C4-2B (cell line): ENCODE results near the gene SLC6A19.

Experiments
- H3K27ac ChIP-seq: fragments of 450-650 bp; 2 replicates; pipeline ENCODE4 v1.5.1; 2017
- ZFX ChIP-seq: fragments of 450-650 bp; IDR thresholded peaks from 2 replicates; pipeline ENCODE4 v1.6.1; 2017
- TF ChIP-seq, protein P1 (sequence below): fragments of 450-650 bp; conservative IDR thresholded peaks from 2 replicates; pipeline ENCODE4 v1.5.1; 2017; ENCODE audit warnings: mild to moderate bottlenecking

Gene SLC6A19

DNA sequence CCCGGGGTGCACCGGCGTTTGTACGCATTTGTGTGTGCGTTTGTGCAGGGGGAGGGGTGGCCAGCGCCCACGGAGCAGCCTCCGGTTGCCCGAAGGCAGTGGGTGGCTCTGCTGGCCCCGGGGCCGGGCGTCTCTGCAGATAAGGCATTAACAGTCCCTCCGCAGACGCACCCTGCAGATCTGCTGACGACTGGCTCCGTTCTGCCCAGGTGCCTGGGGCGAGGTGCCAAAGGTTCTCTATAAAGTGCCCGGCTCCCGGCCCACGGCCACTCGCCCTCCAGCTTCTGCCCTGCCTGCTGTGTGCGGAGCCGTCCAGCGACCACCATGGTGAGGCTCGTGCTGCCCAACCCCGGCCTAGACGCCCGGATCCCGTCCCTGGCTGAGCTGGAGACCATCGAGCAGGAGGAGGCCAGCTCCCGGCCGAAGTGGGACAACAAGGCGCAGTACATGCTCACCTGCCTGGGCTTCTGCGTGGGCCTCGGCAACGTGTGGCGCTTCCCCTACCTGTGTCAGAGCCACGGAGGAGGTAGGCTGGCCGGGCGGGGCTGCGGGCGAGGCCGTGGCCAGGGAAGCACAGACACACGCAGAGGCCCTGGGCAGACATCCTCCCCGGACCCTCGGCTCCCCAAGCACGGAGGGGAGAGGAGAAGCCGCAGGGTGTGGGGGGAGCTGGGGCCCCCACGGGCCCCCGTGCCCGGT is at the start of gene SLC6A19:
TSS of gene SLC6A19 (plus strand) at position 269 of the 699 bp plus-strand sequence. CDS start at position 325, 56 bp downstream.
- TF ChIP-seq ZFX: no peak
- TF ChIP-seq, protein P1, sequence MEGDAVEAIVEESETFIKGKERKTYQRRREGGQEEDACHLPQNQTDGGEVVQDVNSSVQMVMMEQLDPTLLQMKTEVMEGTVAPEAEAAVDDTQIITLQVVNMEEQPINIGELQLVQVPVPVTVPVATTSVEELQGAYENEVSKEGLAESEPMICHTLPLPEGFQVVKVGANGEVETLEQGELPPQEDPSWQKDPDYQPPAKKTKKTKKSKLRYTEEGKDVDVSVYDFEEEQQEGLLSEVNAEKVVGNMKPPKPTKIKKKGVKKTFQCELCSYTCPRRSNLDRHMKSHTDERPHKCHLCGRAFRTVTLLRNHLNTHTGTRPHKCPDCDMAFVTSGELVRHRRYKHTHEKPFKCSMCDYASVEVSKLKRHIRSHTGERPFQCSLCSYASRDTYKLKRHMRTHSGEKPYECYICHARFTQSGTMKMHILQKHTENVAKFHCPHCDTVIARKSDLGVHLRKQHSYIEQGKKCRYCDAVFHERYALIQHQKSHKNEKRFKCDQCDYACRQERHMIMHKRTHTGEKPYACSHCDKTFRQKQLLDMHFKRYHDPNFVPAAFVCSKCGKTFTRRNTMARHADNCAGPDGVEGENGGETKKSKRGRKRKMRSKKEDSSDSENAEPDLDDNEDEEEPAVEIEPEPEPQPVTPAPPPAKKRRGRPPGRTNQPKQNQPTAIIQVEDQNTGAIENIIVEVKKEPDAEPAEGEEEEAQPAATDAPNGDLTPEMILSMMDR: no peak
- H3K27ac ChIP-seq: no peak within 1 kb of the TSS

DNA sequence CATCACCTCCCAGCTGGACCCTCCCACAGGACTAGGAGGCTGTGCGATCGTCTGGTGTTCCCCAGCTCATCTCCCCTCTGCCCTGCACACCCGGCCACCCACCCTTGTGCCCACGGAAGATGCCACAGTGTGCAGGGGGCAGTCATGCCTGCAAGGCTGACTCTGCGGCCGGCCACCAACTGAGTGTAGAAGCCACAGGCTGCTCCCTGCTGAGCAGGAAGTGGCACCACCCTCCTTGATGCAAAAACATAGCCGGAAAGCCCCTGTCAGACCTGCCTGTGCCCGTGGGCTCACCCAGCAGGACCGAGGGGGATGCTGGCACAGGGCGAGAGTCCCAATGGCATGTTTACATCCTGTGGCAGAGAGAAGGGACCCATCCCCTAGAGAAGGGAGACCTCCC is 49.2 kb upstream of the SLC6A19 start:
- no peak for TF ChIP-seq ZFX
- TF ChIP-seq, protein P1: no peak
- peak overlapping the region; percentile 81 for H3K27ac ChIP-seq

DNA sequence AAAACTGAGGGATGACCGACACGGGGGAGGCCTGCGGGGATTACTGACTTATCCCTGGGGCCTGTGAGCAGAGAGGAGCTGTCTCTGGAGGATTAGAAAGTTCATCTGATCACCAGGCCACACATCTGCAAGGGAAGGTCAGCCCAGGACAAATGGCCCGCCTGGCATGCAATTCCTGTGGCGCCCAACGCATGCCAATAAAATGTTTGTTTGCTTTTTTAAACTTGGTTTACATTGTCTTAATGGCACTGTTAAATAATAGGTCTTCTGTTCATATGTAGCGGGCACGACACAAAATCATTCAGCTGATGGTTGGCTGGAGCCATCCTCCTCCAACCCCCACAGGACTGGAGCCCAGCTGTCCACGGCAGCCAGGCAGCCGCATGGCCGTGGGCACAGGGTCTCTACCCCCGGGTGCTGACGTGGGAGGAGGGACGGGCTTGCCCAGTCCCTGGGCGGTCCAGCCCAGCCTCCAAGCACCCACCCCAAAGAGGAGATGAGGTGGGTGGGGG is 48.6 kb upstream of the SLC6A19 start:
- peak overlapping the region; percentile 81 for H3K27ac ChIP-seq
- TF ChIP-seq, protein P1: no peak
- TF ChIP-seq ZFX: no peak

GRCh38 chr5:1153428-1153827 is 48.0 kb upstream of the SLC6A19 start:
- no peak for TF ChIP-seq ZFX
- TF ChIP-seq, protein P1: no peak
- peak overlapping the region; percentile 81 for H3K27ac ChIP-seq

- TF ChIP-seq ZFX: no peak
- TF ChIP-seq, protein P1: no peak
- H3K27ac ChIP-seq: no peak overlapping the region
These were observed 46.0 kb upstream of the SLC6A19 start for GRCh38 chr5:1155191-1156032.

DNA sequence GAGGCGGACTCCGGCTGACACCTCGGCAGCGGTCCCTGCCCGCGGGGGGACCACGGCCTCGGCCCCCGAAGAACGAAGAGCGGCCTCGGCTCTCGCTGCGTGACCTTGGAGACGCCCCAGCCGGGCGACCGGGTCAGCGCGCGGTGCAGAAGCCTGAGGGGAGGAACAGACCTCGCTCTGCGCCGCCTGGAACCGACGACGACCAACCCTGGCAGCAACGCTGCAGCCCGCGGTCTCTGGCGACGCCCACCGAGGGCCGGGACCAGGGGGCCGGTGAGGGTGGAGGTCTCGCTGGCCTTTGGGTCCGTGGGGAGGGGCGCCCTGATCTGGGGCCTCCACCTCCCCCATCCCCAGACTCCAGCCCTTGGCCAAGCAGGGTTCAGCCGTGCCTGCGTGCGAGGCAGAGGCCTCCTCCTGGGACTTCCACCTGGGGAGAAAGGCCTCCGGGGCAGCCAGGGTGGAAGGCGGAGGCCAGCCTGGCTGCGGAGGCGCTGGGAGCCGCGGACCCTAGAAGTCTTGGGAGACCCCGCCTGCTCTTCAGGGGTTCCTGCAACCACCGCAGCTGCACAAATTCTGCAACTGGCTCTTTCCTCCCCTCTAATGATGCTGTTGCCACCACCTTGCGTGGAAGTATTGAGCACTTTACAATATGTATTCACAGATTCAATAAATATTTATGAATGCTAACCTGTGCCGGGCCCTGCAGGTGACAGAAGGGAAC is 45.2 kb upstream of the SLC6A19 start:
- no peak for TF ChIP-seq ZFX
- TF ChIP-seq, protein P1: no peak

More for the DNA sequence above, 45.2 kb upstream of the SLC6A19 start:
- no peak overlapping the region for H3K27ac ChIP-seq
